ENCODE results near the gene ACOX3. TPM values are rescaled to one million over a fixed set of nuclear protein-coding genes. Genes with fewer than 3 reads are reported as not detected.

Gene ACOX3
- total RNA-seq, 1 experiment from 2014 or later: 12.2 TPM

- no TSS peak for BruUV-seq (replicated peaks)
- ChIA-PET POLR2A (ENCODE audit: unreplicated experiment) (no interaction called here), CTCF (no interaction called here)
- Histone ChIP-seq H3K9ac (ENCODE audit: low read length) (no peak overlapping the region), H3K27me3 (ENCODE audit: low read length) (no peaks in the 10 kb centered on the region), H3K9me2 (replicated peaks; ENCODE audit: low read length) (no peaks in the 10 kb centered on the region), H2AFZ (ENCODE audit: low read length) (no peak overlapping the region), H3K9me3 (ENCODE audit: low read length) (no peaks in the 10 kb centered on the region), H3K4me3 (ENCODE audit: low read length) (no peak overlapping the region), H3K36me3 (ENCODE audit: low read depth, low read length) (no peaks in the 10 kb centered on the region), H3K4me1 (ENCODE audit: insufficient read depth, low read length) (peaks cover 5% of the 10 kb centered on the region), H3F3A (ENCODE audit: low read length, unreplicated experiment) (no peaks in the 10 kb centered on the region), H3K79me2 (ENCODE audit: low read length) (no peaks in the 10 kb centered on the region), H4K20me1 (ENCODE audit: low read length) (no peaks in the 10 kb centered on the region), H3K4me2 (ENCODE audit: low read length) (no peak overlapping the region), H3K27ac (ENCODE audit: low read length) (no peak overlapping the region)
- DNase-seq (no peak), ATAC-seq (no peak)
- intact Hi-C loops (cut with micrococcal nuclease): no loop called here
- TF ChIP-seq EZH2 (IDR thresholded peaks at IDR 0.05; ENCODE audit: low read length, unreplicated experiment) (no peak), CTCF (conservative IDR thresholded peaks at IDR 0.05; ENCODE audit: low read depth, low read length) (no peak), EZH2phosphoT487 (IDR thresholded peaks at IDR 0.05; ENCODE audit: borderline replicate concordance, low read length) (no peak)
Measured at GRCh38 chr4:8332891-8333331, 107.6 kb downstream of the ACOX3 start.

- no peak for TF ChIP-seq EZH2 (IDR thresholded peaks at IDR 0.05; ENCODE audit: low read length, unreplicated experiment)
- TF ChIP-seq CTCF (conservative IDR thresholded peaks at IDR 0.05; ENCODE audit: low read depth, low read length): no peak
- no peak for TF ChIP-seq EZH2phosphoT487 (IDR thresholded peaks at IDR 0.05; ENCODE audit: borderline replicate concordance, low read length)
- no peaks in the 10 kb centered on the region for H3K79me2 ChIP-seq (ENCODE audit: low read length)
- no peaks in the 10 kb centered on the region for H3K27me3 ChIP-seq (ENCODE audit: low read length)
- ChIA-PET POLR2A (ENCODE audit: unreplicated experiment) (no interaction called here), CTCF (no interaction called here)
- intact Hi-C loops (cut with micrococcal nuclease): no loop called here
- no peak for DNase-seq
- no peaks in the 10 kb centered on the region for H3F3A ChIP-seq (ENCODE audit: low read length, unreplicated experiment)
- H3K9me3 ChIP-seq (ENCODE audit: low read length): no peaks in the 10 kb centered on the region
- BruUV-seq (replicated peaks): no TSS peak
- no peaks in the 10 kb centered on the region for H3K9me2 ChIP-seq (replicated peaks; ENCODE audit: low read length)
- no peak for ATAC-seq
- H4K20me1 ChIP-seq (ENCODE audit: low read length): no peaks in the 10 kb centered on the region
- no peak overlapping the region for H3K4me2 ChIP-seq (ENCODE audit: low read length)
- no peak overlapping the region for H3K9ac ChIP-seq (ENCODE audit: low read length)
- H3K36me3 ChIP-seq (ENCODE audit: low read depth, low read length): no peaks in the 10 kb centered on the region
- H3K4me3 ChIP-seq (ENCODE audit: low read length): no peak overlapping the region
- H3K4me1 ChIP-seq (ENCODE audit: insufficient read depth, low read length): peaks cover 5% of the 10 kb centered on the region
- H3K27ac ChIP-seq (ENCODE audit: low read length): no peak overlapping the region
- no peak overlapping the region for H2AFZ ChIP-seq (ENCODE audit: low read length)
Measured at GRCh38 chr4:8332038-8332857, 108.3 kb downstream of the ACOX3 start.

- H3K36me3 ChIP-seq (ENCODE audit: low read depth, low read length): no peaks in the 10 kb centered on the region
- BruUV-seq (replicated peaks): no TSS peak
- DNase-seq (no peak), ATAC-seq (no peak)
- H3K27me3 ChIP-seq (ENCODE audit: low read length): no peaks in the 10 kb centered on the region
- H3F3A ChIP-seq (ENCODE audit: low read length, unreplicated experiment): no peaks in the 10 kb centered on the region
- no peak overlapping the region for H3K4me3 ChIP-seq (ENCODE audit: low read length)
- no peaks in the 10 kb centered on the region for H3K79me2 ChIP-seq (ENCODE audit: low read length)
- H3K9me2 ChIP-seq (replicated peaks; ENCODE audit: low read length): no peaks in the 10 kb centered on the region
- intact Hi-C loops (cut with micrococcal nuclease): no loop called here
- TF ChIP-seq EZH2 (IDR thresholded peaks at IDR 0.05; ENCODE audit: low read length, unreplicated experiment) (no peak), EZH2phosphoT487 (IDR thresholded peaks at IDR 0.05; ENCODE audit: borderline replicate concordance, low read length) (no peak), CTCF (conservative IDR thresholded peaks at IDR 0.05; ENCODE audit: low read depth, low read length) (no peak)
- H3K9me3 ChIP-seq (ENCODE audit: low read length): no peaks in the 10 kb centered on the region
- no peak overlapping the region for H3K9ac ChIP-seq (ENCODE audit: low read length)
- H2AFZ ChIP-seq (ENCODE audit: low read length): no peak overlapping the region
- no peak overlapping the region for H3K27ac ChIP-seq (ENCODE audit: low read length)
- CTCF ChIA-PET: no interaction called here
- H3K4me1 ChIP-seq (ENCODE audit: insufficient read depth, low read length): peaks cover under 1% of the 10 kb centered on the region
- POLR2A ChIA-PET (ENCODE audit: unreplicated experiment): no interaction called here
- no peaks in the 10 kb centered on the region for H4K20me1 ChIP-seq (ENCODE audit: low read length)
- no peak overlapping the region for H3K4me2 ChIP-seq (ENCODE audit: low read length)
Measured at GRCh38 chr4:8331575-8331955, 109.0 kb downstream of the ACOX3 start.
